ELR (cell line): ENCODE data around the gene ERCC6.
A peak's percentile ranks its signal among the peaks of the same experiment; 100 is the strongest.

ENCODE experiments used
- DNase-seq: peaks from one replicate; pipeline ENCODE4 v3.0.0-alpha.2; 2015; ENCODE audit warnings: low read depth

The ERCC6 gene

GRCh38 chr10:49512121-49512809, 26.7 kb downstream of the ERCC6 start:
- peak; percentile 62 for DNase-seq

GRCh38 chr10:49509771-49510303, 29.1 kb downstream of the ERCC6 start:
- no peak for DNase-seq

- DNase-seq: no peak
Measured at GRCh38 chr10:49508654-49509053, 30.3 kb downstream of the ERCC6 start.

GRCh38 chr10:49508249-49508648, 30.7 kb downstream of the ERCC6 start:
- no peak for DNase-seq

GRCh38 chr10:49505589-49505988, 33.3 kb downstream of the ERCC6 start:
- DNase-seq: no peak

- no peak for DNase-seq
Measured at GRCh38 chr10:49505076-49505475, 33.8 kb downstream of the ERCC6 start.

GRCh38 chr10:49504528-49504927, 34.4 kb downstream of the ERCC6 start:
- no peak for DNase-seq

- DNase-seq: no peak
Measured at GRCh38 chr10:49502358-49502757, 36.6 kb downstream of the ERCC6 start.

GRCh38 chr10:49500412-49500811, 38.5 kb downstream of the ERCC6 start:
- no peak for DNase-seq

- no peak for DNase-seq
Measured at GRCh38 chr10:49499305-49499851, 39.5 kb downstream of the ERCC6 start.

GRCh38 chr10:49498425-49498824, 40.5 kb downstream of the ERCC6 start:
- no peak for DNase-seq

- DNase-seq: no peak
Measured at GRCh38 chr10:49497358-49497757, 41.6 kb downstream of the ERCC6 start.

GRCh38 chr10:49488056-49488717, 50.7 kb downstream of the ERCC6 start:
- DNase-seq: no peak

GRCh38 chr10:49486738-49487137, 52.2 kb downstream of the ERCC6 start:
- DNase-seq: no peak

GRCh38 chr10:49486009-49486408, 52.9 kb downstream of the ERCC6 start:
- DNase-seq: no peak

- DNase-seq: peak; percentile 34
Measured at GRCh38 chr10:49484486-49485235, 54.3 kb downstream of the ERCC6 start.

GRCh38 chr10:49478819-49479218, 60.1 kb downstream of the ERCC6 start:
- DNase-seq: no peak

GRCh38 chr10:49474901-49475300, 64.0 kb downstream of the ERCC6 start:
- peak; percentile 77 for DNase-seq

GRCh38 chr10:49471532-49471931, 67.4 kb downstream of the ERCC6 start:
- DNase-seq: no peak

- DNase-seq: no peak
Measured at GRCh38 chr10:49465736-49466135, 73.2 kb downstream of the ERCC6 start.
